Activated CD4-positive, CD25-positive, alpha-beta regulatory T cell treated with anti-CD3 and anti-CD28 coated beads, Interleukin-2, amount 50 U/mL, for 24 hours (primary cell): ENCODE data around the gene OLFM1.

Experiments used
- ATAC-seq, 2 donors: fragments of 150-1000 bp; cut with Tn5 transposase; one replicate each; pipeline ENCODE4 v1.10.0; 2021; ENCODE audit warnings: mild to moderate bottlenecking in 1 of 2, moderate library complexity in 1 of 2

The OLFM1 gene

DNA sequence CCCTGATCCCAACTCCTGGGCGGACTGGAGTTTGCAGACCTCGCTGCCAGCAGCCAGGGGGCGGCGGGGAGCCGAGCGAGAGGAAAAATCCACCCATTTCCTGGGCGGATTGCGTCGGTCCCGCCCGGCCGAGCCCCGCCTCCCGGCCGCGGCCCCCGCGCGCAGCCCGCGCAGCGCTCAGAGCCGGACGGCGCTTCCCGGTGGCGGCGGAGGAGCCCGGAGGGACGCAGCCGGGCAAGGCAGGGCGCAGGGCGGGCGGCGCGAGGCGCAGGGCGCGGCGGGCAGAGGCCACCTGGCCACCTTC, at the start of gene OLFM1:
TSS of gene OLFM1 (plus strand) at position 180 of the 304 bp plus-strand sequence. CDS start 322 bp downstream, outside the sequence.
- ATAC-seq: no peak

DNA sequence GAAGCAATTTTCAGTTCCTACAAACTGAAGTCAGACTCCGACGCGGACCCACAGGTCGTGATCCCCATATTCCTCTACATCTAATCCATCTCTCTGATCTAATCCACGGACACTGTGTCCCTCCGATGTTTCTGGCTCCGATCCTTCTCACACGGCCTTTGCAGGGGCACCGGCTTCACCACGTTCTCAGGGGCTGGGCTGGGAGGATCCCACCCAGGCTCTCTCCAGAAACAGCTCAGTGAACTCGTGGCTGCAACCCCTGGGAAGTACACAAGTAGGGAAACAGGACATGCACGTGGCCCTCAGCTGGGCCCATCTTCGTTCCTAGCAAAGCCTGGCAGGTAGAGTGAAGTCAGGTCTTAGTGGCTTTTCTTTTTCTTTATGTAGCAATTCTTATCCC, 49.1 kb upstream of the OLFM1 start:
- ATAC-seq: no peak

DNA sequence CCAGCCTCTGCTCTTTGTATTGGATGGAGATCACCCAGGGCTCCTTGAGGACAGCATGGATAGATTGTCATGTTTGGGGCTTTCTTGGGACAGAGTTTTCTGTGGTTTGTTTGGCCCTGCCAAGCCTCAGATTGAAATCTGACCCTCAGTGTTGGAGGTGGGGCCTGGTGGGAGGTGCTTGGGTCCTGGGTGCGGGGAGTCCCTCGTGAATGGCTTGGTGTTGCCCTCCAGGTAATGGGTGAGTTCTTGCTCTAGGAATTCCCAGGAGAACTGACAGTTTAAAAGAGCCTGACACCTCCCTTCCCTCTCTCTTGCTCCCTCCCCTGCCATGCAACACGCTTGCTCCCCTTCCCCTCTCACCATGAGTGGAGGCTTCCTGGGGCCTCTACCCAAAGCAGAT, 48.6 kb upstream of the OLFM1 start:
- ATAC-seq: no peak

DNA sequence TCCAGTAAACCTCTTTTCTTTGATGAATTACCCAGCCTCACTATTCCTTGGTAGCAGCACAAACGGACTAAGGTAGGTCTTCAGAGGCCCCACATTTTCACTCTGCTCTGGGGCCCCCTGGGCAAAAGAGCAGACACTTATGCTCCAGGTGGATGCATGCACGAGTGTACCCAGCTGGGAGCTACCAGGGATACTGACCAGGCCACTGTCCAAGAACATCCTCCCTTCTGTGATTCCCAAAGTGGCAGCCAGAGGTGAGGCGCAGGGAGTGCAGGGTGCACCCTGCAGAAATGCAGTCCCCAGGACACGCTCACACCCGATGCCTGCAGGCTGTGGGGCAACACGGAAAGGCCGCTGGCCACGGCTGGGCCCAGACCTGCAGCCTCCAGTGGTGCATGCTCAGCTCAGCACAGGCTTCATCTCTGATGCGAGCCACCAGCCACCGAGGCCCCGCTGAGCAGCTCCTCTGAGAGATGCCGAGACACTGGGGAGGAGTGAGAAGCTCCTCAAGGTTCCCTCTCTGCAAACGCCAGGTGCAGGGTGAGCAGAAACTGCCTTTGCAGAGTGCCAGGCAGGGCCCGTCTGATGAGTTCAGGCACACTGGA, 48.1 kb upstream of the OLFM1 start:
- ATAC-seq: no peak

DNA sequence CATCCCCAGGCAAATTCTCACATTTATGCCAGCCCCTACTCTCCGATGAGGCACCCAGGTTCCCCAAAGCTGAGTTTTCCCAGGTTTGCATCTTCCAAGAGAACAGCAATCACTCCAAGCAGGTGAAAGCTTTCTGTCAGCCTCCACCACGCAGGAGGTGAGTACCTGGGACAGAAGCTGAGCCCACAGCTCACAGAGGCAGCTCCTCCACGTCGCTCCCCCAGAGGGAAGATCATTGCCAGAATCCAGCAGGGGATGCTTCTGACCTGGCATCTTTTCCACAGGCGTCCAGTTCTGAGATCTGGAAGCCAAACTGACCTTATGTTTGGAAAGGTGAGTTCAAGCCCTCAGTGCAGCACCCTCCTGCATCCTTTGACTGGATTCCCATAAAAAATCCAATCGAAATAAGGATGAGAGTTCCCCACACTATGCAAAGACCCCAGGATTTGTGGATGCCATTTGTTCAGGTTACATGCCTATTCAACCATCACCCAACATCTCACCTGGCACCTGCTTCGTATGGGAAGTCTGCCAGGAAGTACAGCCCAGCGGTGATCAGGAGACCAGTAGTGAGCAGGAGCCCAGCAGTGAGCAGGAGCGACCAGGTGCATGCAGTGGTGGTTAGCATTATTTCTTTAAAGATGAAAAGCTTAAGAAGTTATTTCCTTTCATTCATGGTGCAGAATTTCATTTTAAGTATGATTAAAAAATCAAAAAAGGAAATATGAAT, 47.4 kb upstream of the OLFM1 start:
- no peak for ATAC-seq

DNA sequence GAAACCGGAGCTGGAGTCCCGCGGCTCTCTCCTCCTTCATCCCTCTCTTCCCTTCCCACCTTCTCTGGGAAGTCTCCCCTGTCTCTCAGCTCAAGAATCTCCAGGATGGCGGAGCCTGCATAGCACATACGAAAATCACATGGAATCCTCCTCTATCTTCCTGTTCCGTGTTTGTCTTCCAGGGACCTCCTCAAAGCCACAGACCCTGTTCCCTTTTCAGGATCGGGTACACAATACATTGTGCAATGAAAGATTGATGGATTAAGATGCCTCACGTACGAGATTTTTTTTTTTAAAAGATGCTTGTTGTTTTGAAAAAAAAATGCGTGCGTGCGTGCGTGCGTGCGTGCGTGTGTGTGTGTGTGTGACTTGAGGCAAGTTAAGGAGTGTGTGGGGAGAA, 46.6 kb upstream of the OLFM1 start:
- no peak for ATAC-seq

DNA sequence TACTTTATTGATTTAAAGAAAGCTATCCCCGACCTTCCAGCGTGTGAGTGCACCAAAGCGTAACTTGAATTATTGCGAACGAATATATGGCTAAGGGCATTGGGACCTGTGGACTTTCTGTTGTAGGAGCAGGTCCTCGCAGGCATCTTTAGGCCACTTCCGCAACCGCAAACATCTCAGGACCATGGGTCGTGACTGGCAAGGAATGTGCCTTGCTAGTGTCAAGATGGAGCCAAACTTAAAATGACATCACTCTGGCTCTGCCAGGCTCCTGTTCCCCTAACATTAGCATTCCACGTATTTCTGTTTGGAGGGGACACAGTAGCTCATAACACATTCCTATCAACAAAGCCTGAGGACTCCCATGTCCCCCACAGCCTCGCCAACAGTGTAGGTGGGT, 44.1 kb upstream of the OLFM1 start:
- no peak for ATAC-seq

DNA sequence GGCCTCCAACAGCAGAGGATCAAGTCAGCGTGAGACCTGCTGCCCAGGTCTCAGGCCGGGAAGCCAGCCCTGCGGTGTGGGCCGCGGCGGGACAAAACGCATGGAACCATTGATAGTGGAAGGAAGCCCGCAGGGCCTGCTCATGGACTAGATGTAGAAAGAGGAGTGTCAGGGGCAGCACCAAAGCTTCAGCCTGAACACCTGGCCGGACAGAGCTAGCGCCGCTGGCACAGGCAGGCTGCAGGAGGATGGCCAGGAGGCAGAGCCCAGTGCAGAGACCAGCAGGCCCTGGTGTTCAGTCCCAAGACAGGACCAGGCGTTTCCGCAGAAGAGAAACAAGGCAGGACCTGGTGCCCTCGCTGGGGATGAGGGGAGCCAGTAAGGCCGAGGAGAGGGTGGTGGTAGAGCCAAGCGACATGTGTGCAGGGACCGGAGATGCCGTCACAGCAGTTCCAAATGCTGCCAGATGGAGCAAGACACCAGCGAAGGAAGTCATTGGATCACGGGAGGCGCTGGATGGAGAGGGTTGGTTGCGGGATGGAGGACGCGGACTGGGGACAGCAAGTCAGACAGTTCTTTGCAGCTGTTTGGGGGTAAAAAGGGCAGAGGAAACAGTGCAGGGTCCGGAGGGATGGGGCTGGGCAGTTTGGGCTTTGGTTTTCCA, 42.1 kb upstream of the OLFM1 start:
- ATAC-seq: no peak

DNA sequence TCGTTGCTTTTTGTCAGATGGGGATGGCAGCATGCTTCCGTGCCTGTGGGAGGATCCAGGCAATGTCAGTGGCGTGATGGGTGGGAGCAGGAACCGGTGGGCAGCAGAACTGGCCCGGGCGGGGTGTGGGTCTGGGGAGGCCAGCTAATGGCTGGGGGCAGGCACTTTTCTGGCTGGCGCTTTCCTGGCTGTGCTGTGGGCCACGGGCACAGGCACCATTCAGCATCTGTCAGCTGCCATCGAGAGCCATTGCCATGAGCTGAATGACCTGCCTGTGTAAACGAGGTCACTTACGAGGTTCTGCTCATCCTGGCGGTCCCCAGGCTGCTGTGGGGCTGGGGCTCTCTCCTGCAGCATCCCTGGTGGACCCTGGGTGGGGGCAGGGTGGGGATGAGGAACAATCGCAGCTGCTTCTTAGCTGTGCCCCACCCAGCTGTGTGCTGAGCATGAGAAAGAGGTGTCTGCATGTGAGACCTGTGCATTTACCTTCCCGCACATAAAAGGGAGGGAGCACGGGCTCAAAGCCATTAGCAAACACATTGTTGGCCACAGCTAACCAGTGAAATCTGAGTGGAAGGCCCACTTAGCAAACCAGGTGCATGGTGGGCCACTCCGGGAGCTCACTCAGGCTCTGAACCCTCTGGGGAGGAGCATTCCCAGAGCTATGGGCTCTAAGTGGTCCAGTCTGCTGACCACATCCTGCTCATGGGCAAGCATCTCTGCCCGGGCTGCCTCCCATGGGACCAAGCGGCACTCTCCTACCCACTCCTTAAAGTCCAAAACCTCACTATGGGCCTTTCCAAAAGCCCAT, 41.3 kb upstream of the OLFM1 start:
- ATAC-seq: no peak

DNA sequence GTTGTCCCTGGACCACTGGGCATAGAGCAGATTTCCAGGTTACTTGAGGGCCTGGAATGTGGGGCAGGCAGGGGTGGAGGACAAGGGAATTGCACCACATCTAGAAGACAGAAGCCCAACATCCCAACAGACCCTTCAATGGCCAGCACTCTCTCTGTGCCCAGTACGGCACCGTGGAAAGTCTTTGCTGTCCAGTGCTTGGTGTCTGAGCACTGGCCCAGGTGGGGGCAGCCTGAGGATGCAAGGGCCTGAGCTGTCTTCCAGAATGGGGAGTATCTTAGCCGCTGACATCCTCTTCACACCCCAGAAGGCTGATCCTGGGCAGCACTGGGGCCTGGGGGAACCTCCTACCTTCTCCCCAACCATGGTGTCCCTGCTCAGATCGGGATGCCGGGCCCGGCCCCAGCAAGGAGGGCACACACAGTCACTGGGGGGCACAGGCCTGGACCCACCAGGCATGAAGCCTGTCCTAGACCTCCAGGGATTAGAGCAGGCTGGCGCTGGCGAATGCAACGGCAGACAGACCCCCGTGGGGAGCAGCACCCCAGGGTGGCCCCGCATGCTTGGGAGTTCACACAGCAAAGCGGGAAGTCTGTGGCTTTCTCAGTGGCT, 40.6 kb upstream of the OLFM1 start:
- ATAC-seq: no peak

DNA sequence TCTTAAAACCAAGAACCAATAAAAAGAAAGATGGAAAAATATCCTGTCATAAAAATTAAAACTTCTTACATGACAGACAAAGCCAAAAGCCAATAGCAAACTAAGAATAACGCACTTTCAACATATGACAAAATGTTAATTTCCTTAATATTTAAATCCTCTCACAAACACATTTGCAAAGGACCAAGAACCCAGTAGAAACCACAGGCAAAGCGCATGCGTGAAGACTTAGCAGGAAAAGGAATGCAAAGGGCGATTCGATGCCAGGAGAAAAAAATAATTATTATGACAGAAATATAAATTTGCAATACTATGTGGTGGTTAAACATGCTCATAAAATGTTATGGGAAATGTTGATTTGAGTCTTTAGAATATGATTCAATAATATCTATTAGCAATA, 39.9 kb upstream of the OLFM1 start:
- no peak for ATAC-seq

DNA sequence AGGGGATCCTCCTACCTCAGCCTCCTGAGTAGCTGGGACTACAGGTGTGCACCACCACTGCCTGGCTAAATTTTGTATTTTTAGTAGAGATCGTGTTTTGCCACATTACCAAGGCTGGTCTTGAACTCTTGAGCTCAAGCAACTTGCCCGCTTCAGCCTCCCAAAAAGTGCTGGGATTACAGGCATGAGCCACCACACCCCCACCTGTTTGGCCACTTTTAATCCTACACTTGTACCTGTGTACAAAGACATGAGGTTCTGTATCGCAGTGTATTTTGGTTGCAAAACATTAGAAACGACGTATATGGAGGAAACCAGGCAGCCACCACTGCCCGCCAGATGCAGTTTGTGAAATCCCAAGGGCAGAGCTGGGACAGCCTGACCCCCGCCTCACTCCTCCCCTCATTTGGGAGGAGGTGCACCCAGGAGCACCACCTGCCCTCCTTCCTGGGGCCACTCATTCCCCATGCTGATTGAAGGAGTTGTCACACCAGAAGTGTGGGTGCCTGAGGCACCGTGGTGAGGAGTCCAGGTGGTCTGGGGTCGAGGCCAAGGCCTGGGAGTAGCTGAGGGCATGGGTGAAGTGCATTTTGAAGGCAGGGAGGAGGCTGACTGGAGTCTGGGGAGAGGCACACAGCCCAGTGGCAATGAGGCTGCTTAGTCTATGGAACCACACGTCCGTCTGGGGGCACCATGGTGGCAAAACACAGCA, 39.3 kb upstream of the OLFM1 start:
- no peak for ATAC-seq

DNA sequence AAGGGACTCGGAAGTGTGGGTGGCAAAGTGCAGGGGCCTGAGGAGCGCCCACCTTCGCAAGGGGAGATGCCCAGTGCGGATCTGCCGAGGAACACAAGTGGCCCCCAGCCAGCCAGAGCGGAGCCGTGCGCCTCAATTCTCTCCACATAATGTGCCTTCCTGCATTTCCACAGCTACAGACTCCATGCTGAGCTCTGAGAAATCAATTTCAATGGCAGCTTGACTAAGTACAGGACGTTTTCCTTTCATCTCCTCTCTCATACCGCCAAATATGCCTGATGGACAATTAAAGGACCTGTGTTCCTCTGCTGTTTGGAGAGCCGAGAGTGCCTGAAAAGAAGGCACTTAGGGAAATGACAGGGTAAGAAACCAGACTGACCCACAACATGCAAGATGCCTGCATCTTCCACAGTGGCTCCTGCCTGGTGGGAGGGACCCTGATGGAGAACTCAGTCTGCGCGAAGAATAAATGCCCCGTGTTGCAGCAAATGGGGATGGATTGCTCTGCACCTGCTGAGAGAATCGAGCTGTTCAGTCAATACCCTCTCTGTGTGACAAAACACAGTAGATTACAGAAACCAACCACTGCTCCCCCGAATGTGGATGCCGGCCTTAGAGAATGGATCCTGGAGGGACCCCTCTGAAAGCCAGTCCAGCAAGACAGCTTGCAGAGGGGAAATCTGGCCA, 38.6 kb upstream of the OLFM1 start:
- ATAC-seq: no peak

DNA sequence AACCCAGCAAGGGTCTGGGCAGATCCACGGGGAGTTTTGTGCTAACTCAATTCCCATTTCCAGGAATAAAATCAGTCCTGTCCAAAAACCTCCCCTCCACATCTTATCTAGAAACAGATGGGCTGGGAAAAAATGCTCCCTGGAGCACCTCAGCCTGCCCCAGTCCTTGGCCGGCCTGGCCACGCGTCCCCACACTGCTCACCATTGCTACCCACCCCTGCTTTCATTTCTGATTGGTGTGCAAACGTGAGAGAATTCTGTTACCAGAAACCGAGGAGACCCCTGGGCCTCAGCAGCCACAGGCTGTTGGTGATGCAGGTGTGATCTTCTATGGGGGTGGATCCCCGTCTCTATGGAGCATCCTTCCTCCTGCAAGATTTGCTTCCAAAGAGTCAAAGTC, 38.0 kb upstream of the OLFM1 start:
- no peak for ATAC-seq

DNA sequence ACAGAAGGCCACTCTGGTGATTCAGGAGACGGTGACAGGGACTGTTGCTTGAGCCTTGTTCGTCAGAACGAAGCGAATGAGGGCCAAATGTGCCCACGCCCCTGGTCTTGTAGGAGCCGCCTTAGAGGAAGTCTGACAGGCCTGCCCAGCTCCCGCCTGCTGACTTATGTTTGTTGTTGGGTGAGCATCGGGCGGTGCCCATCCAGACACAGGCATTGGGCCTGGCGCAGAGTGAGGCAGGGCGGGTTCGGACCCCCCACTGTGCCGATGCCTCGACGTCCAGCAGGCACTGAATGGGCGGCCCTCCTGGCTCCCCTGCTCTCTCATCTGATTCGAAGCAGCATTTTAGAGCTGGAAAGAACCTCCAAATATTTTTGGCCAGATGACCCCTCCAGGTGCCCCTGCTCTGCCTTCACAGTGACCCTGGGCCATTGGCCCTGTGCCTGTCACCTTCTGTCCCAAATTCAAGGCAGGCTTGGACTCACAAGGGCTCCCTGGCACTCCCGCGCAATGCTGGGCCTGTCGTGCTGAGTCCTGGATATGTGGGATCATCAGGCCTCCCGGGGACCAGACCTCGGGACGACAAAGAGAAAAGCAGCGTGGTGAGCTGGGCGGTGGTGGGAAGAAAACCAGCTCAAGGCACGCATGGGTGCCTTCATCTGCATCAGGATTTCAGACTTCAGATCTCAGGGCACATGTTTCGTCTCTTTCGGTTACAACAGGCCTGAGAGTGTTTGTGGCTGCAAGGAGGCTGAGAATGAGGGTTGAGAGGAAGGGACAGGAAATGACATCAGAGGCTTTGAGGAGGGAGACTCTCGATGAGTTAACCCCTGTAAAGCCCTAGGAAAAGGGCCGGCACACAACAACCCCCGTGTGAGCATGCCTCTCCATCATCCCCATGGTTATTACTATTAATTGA, 37.1 kb upstream of the OLFM1 start:
- ATAC-seq: no peak

DNA sequence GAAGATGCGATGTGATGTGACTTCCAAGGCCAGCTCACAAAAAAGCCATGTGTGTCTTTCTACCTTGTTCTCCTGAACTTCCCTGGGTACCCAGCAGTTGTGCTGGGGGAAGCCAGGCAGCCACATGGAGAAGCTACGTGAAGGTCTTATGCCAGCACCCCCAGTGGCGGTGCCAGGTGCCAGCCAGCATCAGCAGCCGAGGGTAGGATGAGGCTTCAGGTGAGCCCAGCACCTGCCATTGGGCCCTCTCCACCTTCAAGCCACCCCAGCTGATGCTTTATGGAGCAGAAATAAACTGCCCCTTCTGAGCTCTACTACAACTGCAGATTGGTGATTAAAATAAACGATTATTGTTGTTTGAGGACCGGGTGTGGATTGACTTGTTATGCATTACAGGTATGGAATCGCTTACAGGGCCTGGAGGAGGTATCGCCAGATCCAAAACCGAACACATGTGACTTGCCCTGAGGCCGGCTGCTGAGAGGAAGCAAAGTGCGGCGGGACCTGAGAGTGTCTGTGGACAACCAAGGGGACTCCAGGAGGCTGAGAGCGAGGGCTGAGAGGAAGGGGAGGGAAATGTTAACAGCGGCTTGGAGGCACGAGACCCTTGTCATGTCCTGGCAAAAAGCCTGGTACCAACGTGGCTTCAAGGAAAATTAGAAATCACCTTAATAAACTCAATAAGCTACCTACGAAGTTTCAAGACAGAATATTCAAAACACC, 36.0 kb upstream of the OLFM1 start:
- no peak for ATAC-seq

DNA sequence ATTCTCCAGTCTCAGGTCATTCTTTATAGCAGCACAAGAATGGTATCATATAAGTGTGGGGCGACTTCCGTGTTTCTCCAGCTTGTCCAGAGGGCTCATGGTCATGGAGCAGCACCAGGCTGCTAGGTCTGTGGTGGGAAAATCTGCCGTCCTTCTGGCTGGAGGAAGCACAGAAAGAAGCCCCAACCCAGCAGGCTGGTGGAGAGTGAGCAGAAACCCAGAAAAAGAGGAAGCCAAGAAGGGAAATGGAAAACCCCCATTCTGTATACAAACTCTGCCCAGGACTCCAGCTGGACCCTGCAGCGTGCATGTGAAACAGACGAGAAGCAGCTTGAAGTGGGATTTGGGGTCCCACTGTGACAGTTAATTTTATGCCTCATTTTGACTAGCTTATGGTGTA, 34.3 kb upstream of the OLFM1 start:
- no peak for ATAC-seq

DNA sequence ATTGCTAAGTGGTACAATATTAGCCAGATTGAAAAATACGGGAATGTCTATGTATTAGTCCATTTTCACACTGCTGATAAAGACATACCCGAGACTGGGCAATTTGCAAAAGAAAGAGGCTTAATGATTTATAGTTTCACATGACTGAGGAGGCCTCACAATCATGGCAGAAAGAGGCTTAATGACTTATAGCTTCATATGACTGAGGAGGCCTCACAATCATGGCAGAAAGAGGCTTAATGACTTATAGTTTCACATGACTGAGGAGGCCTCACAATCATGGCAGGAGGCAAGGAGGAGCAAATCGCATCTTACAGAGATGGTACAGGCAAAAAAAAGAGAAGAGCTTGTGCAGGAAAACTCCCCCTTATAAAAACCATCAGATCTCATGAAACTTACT, 32.3 kb upstream of the OLFM1 start:
- ATAC-seq: no peak

DNA sequence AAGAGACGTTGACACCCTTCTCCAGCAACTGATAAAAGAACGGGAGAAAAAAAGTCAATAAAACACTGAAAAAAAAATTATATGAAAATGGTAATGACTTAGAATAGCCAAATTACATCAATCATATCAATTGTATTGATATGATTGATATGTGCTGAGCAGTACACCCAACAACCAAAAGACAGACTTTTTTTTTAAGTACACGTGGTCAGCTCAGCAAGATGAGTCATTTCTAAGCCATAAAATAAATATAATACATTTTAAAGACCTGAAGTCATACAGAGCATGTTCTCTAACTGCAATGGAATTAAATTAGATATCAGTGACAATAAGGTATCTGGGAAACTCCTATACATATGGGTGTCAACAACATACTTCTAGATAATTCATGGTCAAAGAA, 30.9 kb upstream of the OLFM1 start:
- no peak for ATAC-seq
